HCT116 (cell line): ENCODE measurements around the gene THBS3. TPM values are rescaled to one million over a fixed set of nuclear protein-coding genes. Genes with fewer than 3 reads are reported as not detected.
"Not testable (repeated sequence)": the region's sequence is repeated elsewhere in the genome, so short reads cannot be mapped to it uniquely, and the experiment has no call there.

Source experiments
- ATAC-seq: fragments of 200-7000 bp; cut with Tn5 transposase; 2 replicates; pipeline ENCODE4 v1.9.1; 2020; ENCODE audit warnings: mild to moderate bottlenecking, moderate library complexity
- BruUV-seq: library from RNA; stranded (reverse); fragments of 400-500 nt; replicated peaks from 2 replicates; lab custom pipeline; 2021; lab: Mats Ljungman, UMichigan
- CTCF ChIA-PET: fragments of 300-600 bp; sonication (Branson Sonifier 250); formaldehyde crosslinking; loops from one replicate; lab custom pipeline; 2021; ENCODE audit warnings: antibody characterized with exemption; lab: Charles Lee
- POLR2A ChIA-PET: fragments of 300-600, 350-600 bp; sonication (Branson Sonifier 250); formaldehyde crosslinking; loops from one replicate; lab custom pipeline; 2021; ENCODE audit warnings: antibody characterized with exemption; lab: Charles Lee
- RAD21 ChIA-PET, 2 experiments: fragments of 300-600 bp; sonication (Branson Sonifier 250); formaldehyde crosslinking; loops; one replicate each; lab custom pipeline; 2023; ENCODE audit warnings: low total read pairs in 2 of 2; ENCODE audit not compliant: uncharacterized antibody in 2 of 2, unreplicated experiment in 2 of 2, low non-redundant PET in 1 of 2; lab: Charles Lee
- DNase-seq: peaks from one replicate; pipeline ENCODE4 v3.0.0-alpha.2; 2010; ENCODE audit warnings: low read depth, low spot score
- H2AFZ ChIP-seq: fragments of 200-600 bp; shearing (Covaris generic), sonication (generic); 2 replicates; pipeline ENCODE4 v1.6.1; 2017; ENCODE audit warnings: low read depth, mixed run types, mixed read lengths, antibody characterized with exemption, low read length; ENCODE audit not compliant: poor library complexity, severe bottlenecking
- H3K27ac ChIP-seq: 2 replicates; pipeline ENCODE4 v1.5.1; 2012; ENCODE audit warnings: low read depth, low read length
- H3K27me3 ChIP-seq: fragments of 200-600 bp; sonication (generic); 2 replicates; pipeline ENCODE4 v1.6.1; 2016; ENCODE audit warnings: mixed run types, low read length, mixed read lengths; ENCODE audit not compliant: insufficient read depth
- H3K36me3 ChIP-seq, 2 experiments: fragments of 200-500 bp in 1 of 2; fragments of 200-600 bp in 1 of 2; sonication (Bioruptor generic) in 1 of 2; sonication (generic) in 1 of 2; 2 replicates each; pipeline versions ENCODE4 v1.5.1 to v1.6.1; 2014 to 2016; ENCODE audit warnings: low read length in 2 of 2, inconsistent platforms in 1 of 2, mixed read lengths in 1 of 2, mixed run types in 1 of 2; ENCODE audit not compliant: insufficient read depth in 2 of 2, control insufficient read depth in 1 of 2
- H3K4me1 ChIP-seq, 2 experiments: fragments of 200-600 bp in 1 of 2; sonication (generic) in 1 of 2; 2 replicates each; pipeline versions ENCODE4 v1.5.1 to v1.6.1; 2012 to 2017; ENCODE audit warnings: low read length in 2 of 2, inconsistent platforms in 1 of 2, mild to moderate bottlenecking in 1 of 2, mixed read lengths in 1 of 2, mixed run types in 1 of 2, moderate library complexity in 1 of 2; ENCODE audit not compliant: insufficient read depth in 2 of 2, control insufficient read depth in 1 of 2
- H3K4me2 ChIP-seq: fragments of 200-600 bp; sonication (generic); 2 replicates; pipeline ENCODE4 v1.6.1; 2017; ENCODE audit warnings: mixed run types, low read length, mixed read lengths
- H3K4me3 ChIP-seq, 2 experiments: fragments of 200-600 bp in 1 of 2; sonication (generic) in 1 of 2; replicated peaks in 1 of 2; 2 replicates each; pipeline ENCODE4 v1.5.1; 2011 to 2016; ENCODE audit warnings: low read length in 2 of 2, control low read depth in 1 of 2, low read depth in 1 of 2, mild to moderate bottlenecking in 1 of 2, mixed read lengths in 1 of 2, mixed run types in 1 of 2
- H3K79me2 ChIP-seq: fragments of 200-600 bp; sonication (generic); 2 replicates; pipeline ENCODE4 v1.6.1; 2017; ENCODE audit warnings: mild to moderate bottlenecking, mixed run types, low read length, moderate library complexity, mixed read lengths; ENCODE audit not compliant: insufficient read depth
- H3K9ac ChIP-seq: fragments of 200-600 bp; sonication (generic); 2 replicates; pipeline ENCODE4 v1.6.1; 2016; ENCODE audit warnings: low read length, mixed read lengths
- H3K9me2 ChIP-seq: fragments of 200-600 bp; sonication (generic), shearing (Covaris generic); 2 replicates; pipeline ENCODE4 v1.6.1; 2017; ENCODE audit warnings: mixed run types, mild to moderate bottlenecking, moderate library complexity; ENCODE audit not compliant: insufficient read depth
- H3K9me3 ChIP-seq, 2 experiments: fragments of 200-500 bp in 1 of 2; fragments of 200-600 bp in 1 of 2; sonication (Bioruptor generic) in 1 of 2; sonication (generic) in 1 of 2; 2 replicates each; pipeline ENCODE4 v1.6.1; 2014 to 2017; ENCODE audit warnings: low read length in 2 of 2, mixed read lengths in 2 of 2, inconsistent platforms in 1 of 2, low read depth in 1 of 2, mild to moderate bottlenecking in 1 of 2, mixed run types in 1 of 2, moderate library complexity in 1 of 2; ENCODE audit not compliant: control insufficient read depth in 1 of 2, insufficient read depth in 1 of 2
- H4K20me1 ChIP-seq: fragments of 200-600 bp; sonication (generic), shearing (Covaris generic); 2 replicates; pipeline ENCODE4 v1.6.1; 2017; ENCODE audit warnings: mixed run types, mild to moderate bottlenecking, moderate library complexity; ENCODE audit not compliant: insufficient read depth
- CBX3 ChIP-seq: IDR thresholded peaks from 2 replicates; pipeline ENCODE4 v1.6.1; 2012; ENCODE audit warnings: low read depth
- CTCF ChIP-seq, 3 experiments: fragments of 200-600 bp in 1 of 3; sonication (generic) in 1 of 3; IDR thresholded peaks in 2 of 3; conservative IDR thresholded peaks in 1 of 3; 2 replicates each; pipeline ENCODE4 v1.5.1; 2012 to 2017; ENCODE audit warnings: low read depth in 2 of 3, low read length in 2 of 3, antibody characterized with exemption in 1 of 3, borderline replicate concordance in 1 of 3, control low read depth in 1 of 3, mild to moderate bottlenecking in 1 of 3, mixed read lengths in 1 of 3, mixed run types in 1 of 3, moderate library complexity in 1 of 3; ENCODE audit not compliant: insufficient read depth in 1 of 3
- EGR1 ChIP-seq: IDR thresholded peaks from 2 replicates; pipeline ENCODE4 v1.6.1; 2012; ENCODE audit warnings: low read depth
- ELF1 ChIP-seq: IDR thresholded peaks from 2 replicates; pipeline ENCODE4 v1.6.1; 2012; ENCODE audit warnings: low read depth, borderline replicate concordance
- EZH2 ChIP-seq: fragments of 200-600 bp; sonication (generic); IDR thresholded peaks from 2 replicates; pipeline ENCODE4 v1.6.1; 2017; ENCODE audit warnings: antibody characterized with exemption, mixed run types
- EZH2phosphoT487 ChIP-seq: fragments of 200-600 bp; IDR thresholded peaks from 2 replicates; pipeline ENCODE4 v1.6.1; 2018; ENCODE audit warnings: antibody characterized with exemption, borderline replicate concordance
- FOSL1 ChIP-seq: IDR thresholded peaks from 2 replicates; pipeline ENCODE4 v1.6.1; 2012; ENCODE audit warnings: low read depth
- JUND ChIP-seq: IDR thresholded peaks from 2 replicates; pipeline ENCODE4 v1.6.1; 2012
- POLR2AphosphoS5 ChIP-seq: IDR thresholded peaks from 2 replicates; pipeline ENCODE4 v1.6.1; 2011; ENCODE audit warnings: mild to moderate bottlenecking, low read depth, low read length, moderate library complexity
- RAD21 ChIP-seq: IDR thresholded peaks from 2 replicates; pipeline ENCODE4 v1.6.1; 2012; ENCODE audit warnings: low read depth, mild to moderate bottlenecking
- REST ChIP-seq: IDR thresholded peaks from 2 replicates; pipeline ENCODE4 v1.6.1; 2012; ENCODE audit warnings: low read depth
- SIN3A ChIP-seq: IDR thresholded peaks from 2 replicates; pipeline ENCODE4 v1.6.1; 2012; ENCODE audit warnings: low read depth
- SP1 ChIP-seq: IDR thresholded peaks from 2 replicates; pipeline ENCODE4 v1.6.1; 2012; ENCODE audit warnings: low read depth
- TCF7L2 ChIP-seq: IDR thresholded peaks from 2 replicates; pipeline ENCODE4 v1.7.0; 2011; ENCODE audit warnings: borderline replicate concordance, inconsistent platforms; ENCODE audit not compliant: insufficient read depth, insufficient read length; ENCODE audit errors: extremely low read depth
- ZFX ChIP-seq: fragments of 450-650 bp; IDR thresholded peaks from 2 replicates; pipeline ENCODE4 v1.6.1; 2017
- intact Hi-C: fragments of 100-400 bp; cut with micrococcal nuclease; formaldehyde crosslinking; loops from 2 replicates; pipeline ENCODE4 v1.10.0; 2022
- total RNA-seq: library from RNA; stranded (reverse); gene quantifications from one replicate; pipeline ENCODE4 v1.2.1, GENCODE V29; 2021; ENCODE audit not compliant: unreplicated experiment
- TF ChIP-seq, protein P1 (sequence below): IDR thresholded peaks from 2 replicates; pipeline ENCODE4 v1.6.1; 2012

Gene THBS3
- total RNA-seq, 1 experiment from 2014 or later, result 15.9 TPM

DNA sequence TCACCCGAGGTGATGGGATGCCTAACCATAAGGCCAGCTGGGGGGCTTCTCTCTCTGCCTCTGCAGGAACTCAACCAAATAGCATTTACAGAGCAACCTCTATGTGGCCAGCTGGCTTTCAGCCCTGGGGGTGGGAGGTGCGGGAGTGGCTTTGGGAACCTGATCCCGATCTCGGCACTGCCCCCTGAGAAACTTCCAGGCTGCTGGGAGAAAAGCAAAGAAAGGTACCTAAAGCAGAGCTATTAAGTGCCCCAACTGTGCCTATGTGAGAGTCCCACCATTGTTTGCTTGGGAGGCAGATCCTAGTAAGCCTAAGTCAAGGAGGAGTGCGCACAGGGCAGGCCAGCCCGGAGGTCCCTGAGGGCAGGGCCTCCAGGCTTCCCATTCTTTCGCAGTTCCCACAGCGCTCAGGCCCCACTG lies 41.6 kb downstream of the THBS3 start:
- Histone ChIP-seq H4K20me1 (no peaks in the 10 kb centered on the region), H3K79me2 (peaks cover 5% of the 10 kb centered on the region; the same call in 1 of the 2 replicates), H3K27ac (no peak overlapping the region), H3K4me2 (no peak overlapping the region), H3K4me3 (no peak overlapping the region), H3K9ac (no peak overlapping the region), H2AFZ (no peak overlapping the region), H3K9me2 (no peaks in the 10 kb centered on the region), H3K9me3 (no peaks in the 10 kb centered on the region), H3K4me1 (peaks cover 2 to 11% of the 10 kb centered on the region in 2 experiments; a peak in 1 of 4 replicates), H3K27me3 (no peaks in the 10 kb centered on the region), H3K36me3 (peaks cover 2 to 7% of the 10 kb centered on the region in 2 experiments; a peak in 3 of 4 replicates)
- ChIA-PET CTCF (interaction anchor here (1.2 to 3.1 kb wide), 3 partner anchors 71 to 121 kb away, joined by 3 to 163 read pairs (median 14); no protein-coding TSS in a partner anchor), RAD21 (no interaction called here), POLR2A (no interaction called here)
- BruUV-seq, result no TSS peak
- TF ChIP-seq SP1, result no peak
- TF ChIP-seq CTCF (IDR thresholded peaks at IDR 0.05 in 2 of 3, conservative IDR thresholded peaks at IDR 0.05 in 1 of 3; ENCODE audit: borderline replicate concordance in 1 of 3, insufficient read depth in 1 of 3, low read depth in 2 of 3, low read length in 2 of 3), result no peak
- TF ChIP-seq EGR1, result no peak
- no peak for TF ChIP-seq ELF1
- no peak for TF ChIP-seq TCF7L2
- no peak for TF ChIP-seq EZH2
- TF ChIP-seq SIN3A, result no peak
- no peak for TF ChIP-seq EZH2phosphoT487
- TF ChIP-seq RAD21, result no peak
- no peak for TF ChIP-seq ZFX
- TF ChIP-seq CBX3, result no peak
- no peak for TF ChIP-seq POLR2AphosphoS5
- no peak for TF ChIP-seq FOSL1
- TF ChIP-seq, protein P1, sequence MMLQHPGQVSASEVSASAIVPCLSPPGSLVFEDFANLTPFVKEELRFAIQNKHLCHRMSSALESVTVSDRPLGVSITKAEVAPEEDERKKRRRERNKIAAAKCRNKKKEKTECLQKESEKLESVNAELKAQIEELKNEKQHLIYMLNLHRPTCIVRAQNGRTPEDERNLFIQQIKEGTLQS, result no peak
- TF ChIP-seq JUND, result no peak
- TF ChIP-seq REST, result no peak
- DNase-seq (no peak), ATAC-seq (no peak)
- intact Hi-C loops, result loop anchor here (2.0 to 5.0 kb wide), 2 partner anchors 31 to 54 kb away; partner anchors contain the start of gene SLC50A1

- H3K4me1 ChIP-seq, result peaks cover 2 to 11% of the 10 kb centered on the region in 2 experiments; a peak in 1 of 4 replicates
- POLR2A ChIA-PET, BruUV-seq, H3K9ac ChIP-seq, H3K36me3 ChIP-seq, H3K4me2 ChIP-seq, H3K79me2 ChIP-seq, DNase-seq, H4K20me1 ChIP-seq, RAD21 ChIA-PET, ATAC-seq, H3K27me3 ChIP-seq, H3K9me3 ChIP-seq, H2AFZ ChIP-seq, H3K9me2 ChIP-seq, H3K4me3 ChIP-seq, H3K27ac ChIP-seq: not testable (repeated sequence)
- CTCF ChIA-PET, result interaction anchor here (1.2 to 1.3 kb wide), 2 partner anchors 8 to 79 kb away, joined by 3 to 4 read pairs; partner anchors contain the start of gene KRTCAP2
- intact Hi-C loops, result loop anchor here (5.0 kb wide), 1 partner anchor 52 kb away; no protein-coding TSS in a partner anchor
These were observed 43.1 kb downstream of the THBS3 start for GRCh38 chr1:155164625-155165024.
